HG03520 (cell line): ENCODE results near the gene CHD2.
A peak's percentile ranks its signal among the peaks of the same experiment; 100 is the strongest.

ENCODE experiments used
- ATAC-seq: cut with Tn5 transposase; IDR thresholded peaks from one replicate; pipeline ENCODE4 v1.9.1; 2021; ENCODE audit warnings: mild to moderate bottlenecking, moderate library complexity; ENCODE audit not compliant: unreplicated experiment

CHD2 gene

DNA sequence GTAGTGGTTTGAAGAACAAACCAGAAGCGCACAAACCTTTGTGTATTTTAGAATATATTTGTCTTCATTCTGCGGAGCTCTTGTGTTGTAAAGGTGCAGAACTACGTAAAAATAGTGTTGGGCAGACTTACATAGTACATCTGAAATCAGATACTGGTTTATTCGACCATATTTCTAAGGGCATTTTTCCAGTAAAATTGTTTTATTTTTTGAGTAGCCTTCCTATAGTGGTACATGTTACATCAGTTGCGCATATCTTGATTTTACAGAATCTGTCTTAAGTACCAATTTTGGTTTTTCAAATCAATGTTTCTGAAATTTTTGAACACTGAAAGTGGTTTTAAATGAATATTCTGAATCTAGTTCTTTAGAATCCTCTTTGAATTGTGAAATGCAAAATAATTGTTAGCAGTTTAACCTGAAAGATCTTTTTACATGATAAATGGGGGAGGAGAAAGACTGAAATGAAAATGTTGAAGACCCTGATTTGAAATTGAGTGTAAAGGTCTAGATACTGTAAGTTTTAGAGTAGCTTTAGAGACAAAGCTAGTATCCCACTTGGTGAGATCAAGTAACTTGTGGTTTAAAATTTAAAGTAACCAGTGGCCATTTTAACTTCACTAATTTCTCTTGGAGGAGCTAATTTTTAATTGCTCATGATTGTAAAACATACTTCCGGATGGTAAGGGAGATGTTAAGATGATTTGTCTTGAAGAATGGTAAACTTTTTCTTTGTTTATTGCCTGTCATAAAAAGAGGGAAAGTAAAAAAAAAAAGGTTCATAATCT lies 15.5 kb upstream of the CHD2 start:
- ATAC-seq = no peak

DNA sequence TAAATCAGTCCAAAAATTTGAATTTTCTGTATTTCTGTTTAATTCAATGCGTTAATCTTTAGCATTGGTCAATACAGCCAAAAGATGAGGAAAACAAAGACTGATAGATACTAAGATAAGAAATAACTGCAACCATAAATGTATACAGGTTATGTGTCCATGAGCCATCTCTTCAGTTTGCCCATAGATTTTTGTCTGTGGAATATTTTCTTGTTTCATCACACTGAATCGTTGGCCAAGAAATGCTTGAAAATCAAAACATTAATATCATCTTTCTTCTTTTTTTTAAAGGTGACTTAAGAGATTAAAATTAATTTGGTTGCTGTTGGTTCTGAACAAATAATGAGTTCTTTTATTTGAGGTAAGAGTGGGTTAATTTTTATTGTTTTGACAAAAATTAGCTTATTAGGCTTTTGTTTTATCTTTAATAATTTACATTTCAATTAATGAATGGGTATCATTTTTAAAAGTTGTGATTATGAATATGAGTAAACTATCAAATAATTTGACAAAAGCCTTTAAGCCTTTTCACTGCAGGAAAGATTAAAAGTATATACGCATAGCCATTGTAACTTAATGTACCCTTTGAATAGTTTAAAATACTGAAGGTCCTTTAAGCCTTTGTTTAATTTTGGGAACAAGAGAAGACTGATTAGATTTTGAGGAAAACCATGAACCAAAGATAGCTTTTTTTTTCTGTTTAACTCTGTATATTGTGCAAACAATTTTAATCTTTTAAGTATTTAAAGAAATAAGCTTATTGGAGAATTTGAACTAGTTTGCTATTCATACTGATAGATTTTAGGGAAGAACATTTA lies 14.7 kb upstream of the CHD2 start:
- no peak for ATAC-seq

DNA sequence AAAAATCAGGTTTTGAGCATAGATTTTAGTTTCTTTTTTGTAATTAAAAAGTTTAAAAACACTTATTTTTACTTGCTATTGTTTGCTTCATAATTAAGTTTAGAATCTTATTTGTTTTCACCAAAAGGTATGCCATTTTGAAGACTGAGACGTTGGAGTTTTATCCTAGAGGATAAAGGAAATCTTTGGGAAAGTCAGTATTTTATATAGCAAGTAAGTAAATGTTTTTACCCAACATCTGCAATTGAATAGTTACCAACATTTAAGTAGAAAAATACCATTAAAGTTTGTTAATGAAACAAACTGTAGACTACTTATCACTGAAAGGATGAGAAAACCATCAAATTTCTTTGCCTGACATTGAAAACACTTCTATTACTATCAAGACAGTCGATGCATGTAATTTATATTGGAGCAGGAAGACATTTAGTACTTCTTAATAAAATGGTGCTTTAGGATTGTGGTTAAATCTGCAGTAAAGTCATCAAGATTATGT lies 14.0 kb upstream of the CHD2 start:
- ATAC-seq = no peak

DNA sequence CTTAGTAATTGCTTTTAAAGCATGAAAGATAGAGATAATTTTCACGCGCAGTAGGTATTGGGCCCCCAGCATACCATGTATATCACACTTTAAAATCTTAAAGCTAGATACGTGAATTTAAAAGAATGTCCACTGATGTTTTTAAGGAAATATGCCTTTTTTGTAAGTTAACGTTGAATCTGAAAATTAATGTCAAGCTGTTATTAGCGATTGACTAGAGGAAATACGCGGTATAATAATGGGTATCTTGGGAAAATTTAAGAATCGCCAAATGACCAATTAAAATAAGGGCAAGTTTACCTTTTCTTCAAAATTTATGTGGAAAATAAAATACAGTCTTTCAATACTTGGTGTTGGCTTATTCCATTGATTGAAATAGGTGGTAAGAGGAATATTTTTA lies 13.3 kb upstream of the CHD2 start:
- no peak for ATAC-seq

DNA sequence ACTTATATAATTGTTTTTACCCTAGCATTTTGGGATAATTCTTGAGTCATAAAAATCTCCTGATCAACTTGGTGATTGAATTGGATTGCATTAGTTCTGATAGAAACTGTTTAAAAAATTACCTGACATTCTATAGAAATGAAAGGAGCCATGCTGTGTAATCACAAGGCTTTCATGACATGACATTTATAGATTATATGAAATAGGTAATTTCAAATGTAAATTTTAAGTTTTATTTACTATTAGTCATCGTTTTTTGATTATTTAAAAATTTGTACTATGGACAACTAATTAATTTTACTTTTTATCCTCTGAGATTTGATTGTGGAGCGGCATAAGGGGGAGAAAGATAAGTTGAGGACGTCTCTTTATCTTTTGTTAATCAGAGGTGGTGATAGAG lies 12.3 kb upstream of the CHD2 start:
- no peak for ATAC-seq

DNA sequence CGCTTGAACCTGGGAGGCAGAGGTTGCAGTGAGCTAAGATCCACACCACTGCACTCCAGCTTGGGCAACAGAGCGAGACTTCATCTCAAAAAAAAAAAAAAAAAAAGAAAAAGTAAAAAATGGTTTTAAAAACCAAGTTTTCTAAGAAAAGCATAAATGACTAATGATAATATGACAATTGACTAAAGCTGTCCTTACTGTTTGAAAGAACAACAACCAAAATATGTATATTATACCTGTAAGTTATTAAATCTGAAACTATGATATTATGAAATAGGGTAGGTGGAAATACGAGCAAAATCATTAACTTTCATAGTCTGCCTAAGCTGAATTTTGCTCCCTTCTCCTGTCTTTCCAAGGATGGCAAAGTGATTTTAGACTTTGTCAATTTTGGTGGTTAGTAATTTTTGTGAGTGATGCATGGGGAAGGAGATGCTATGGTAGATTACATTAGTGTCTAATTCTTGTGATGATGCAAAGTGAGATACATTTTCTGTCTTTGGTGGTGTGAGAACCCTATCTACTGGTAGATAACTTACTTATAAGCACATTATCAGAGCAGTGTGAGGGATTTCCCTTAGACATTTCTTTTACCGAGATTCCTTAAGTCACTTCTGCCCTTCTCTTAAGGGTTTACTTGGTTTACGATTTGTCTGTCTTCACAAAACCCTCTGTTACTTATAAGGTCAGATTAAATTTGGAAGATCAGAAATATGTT lies 10.6 kb upstream of the CHD2 start:
- no peak for ATAC-seq

DNA sequence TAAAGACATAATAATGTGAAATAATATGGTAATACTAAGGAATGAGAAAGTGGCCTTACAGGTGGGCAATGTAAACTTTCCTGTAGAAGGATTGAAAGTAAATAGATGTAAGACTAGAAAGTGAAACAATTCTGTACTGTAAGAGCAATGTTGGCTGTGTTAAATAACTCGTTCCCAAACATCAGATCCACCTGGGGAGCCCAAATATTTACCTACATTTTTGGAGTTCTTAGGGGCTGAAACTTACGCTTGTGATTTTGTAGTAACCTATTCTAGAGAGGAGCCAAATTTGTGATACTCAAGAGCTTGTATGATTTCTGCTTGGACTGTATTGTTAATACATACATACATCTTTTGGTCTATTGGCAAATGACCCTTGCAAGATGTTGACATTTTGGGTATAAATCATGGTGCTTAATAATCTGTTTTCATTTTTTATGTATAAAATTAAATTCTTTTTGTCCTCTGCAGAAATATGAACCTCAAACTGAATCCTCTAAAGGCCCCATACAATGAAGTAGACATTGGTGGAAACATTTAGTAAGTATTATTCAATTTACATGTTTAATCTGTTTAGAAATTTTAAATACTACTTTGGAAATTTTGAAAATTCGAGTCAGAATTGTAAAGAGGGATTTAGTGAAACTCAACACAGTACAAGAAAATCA lies 8.5 kb upstream of the CHD2 start:
- ATAC-seq = no peak

DNA sequence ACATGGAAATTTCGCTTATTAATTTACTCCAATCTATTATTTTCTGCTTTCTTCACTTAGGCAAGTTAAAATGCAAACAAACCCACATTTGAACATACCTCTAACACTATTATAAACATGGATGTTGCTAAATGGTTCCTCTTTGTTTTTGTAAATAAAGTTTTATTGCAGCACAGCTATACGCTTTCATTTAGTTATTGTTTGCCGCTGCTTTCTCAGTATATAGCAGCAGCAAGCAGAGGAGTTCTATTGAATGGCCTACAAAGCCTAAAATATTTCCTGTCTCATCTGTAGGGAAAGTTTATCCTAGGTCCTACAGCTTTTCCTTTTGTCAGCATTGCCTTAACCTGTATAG lies 7.9 kb upstream of the CHD2 start:
- ATAC-seq = no peak

DNA sequence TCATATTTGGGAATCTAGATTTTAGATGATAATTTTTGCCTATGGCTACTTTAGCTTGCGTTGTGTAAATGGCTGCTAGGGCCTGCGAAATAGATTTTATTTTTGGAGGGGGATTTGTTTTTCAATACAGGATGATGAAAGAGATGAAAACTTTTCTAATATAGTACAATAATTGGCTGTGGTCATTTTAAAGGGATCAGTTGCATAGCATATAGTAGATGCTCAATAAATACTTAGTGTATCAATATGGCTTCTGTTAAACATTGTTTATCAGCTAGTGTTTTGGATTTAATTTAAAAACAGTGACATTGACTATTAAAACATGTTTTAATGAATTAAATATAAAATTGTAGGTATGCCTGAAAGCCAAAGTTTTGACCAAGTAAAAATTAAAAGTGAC lies 6.9 kb upstream of the CHD2 start:
- no peak for ATAC-seq

DNA sequence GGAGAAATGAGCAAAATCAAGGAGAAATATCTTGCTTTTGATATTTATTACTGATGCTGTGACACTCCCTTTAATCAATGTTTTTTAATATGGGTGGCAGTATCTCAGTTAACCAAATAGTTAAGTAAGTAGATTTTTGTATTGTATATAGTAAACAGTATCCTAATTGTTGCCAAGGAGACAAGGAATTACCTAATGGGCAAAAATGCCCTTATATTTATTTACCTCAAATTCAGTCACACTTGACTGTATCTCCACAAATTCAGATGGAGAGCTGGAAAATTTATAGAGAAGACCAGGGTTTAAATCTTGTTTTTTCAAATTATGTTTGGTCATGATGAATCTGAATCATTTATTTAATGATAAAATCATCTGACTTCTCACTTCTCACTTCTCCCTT lies 3.6 kb upstream of the CHD2 start:
- ATAC-seq = no peak

DNA sequence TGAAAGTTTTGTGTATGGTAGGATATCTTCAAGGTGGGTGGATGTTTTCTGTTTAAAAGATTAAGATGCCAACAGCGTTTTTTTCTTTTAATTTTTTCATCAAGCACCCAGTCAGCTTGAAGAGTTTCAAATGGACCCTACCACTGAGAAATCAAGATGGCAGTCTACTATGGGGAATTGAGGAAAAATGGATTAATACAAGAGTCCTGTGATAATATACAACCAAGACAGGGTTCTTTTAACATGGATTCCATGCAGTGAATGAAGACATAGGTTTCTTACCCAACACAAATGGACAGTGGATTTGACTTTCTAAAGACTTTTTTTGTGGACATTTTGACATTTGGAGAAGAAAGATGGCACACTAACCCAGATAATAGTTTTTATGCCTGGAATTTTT lies 2.5 kb upstream of the CHD2 start:
- ATAC-seq = no peak

DNA sequence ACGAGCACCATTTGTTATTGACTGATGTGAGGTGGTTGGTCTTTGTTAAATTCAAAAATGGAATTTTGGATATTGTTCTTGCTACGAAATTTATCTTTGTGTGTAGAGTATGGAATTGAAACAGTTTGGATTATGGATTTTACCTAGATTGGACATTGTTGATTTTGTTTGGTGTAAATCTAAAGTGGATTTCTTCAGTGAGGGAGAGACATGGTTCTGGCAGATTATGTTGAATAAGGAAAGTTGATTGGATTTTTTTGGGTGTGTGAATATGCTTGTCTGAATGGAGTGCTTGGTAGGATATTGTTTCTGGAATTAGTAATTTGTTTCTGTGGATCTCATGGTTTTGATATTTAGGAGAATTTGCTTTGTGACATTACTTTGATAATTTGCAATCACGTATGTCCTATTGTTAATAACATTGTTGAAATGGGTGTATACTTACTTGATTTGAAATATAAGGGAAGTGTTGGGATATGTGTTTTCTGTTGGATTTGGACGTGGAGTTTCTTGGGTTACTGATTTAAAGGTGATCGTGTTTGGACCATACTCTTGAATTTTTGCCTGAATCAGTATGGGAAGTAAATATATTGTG lies 1.0 kb upstream of the CHD2 start:
- ATAC-seq = no peak

DNA sequence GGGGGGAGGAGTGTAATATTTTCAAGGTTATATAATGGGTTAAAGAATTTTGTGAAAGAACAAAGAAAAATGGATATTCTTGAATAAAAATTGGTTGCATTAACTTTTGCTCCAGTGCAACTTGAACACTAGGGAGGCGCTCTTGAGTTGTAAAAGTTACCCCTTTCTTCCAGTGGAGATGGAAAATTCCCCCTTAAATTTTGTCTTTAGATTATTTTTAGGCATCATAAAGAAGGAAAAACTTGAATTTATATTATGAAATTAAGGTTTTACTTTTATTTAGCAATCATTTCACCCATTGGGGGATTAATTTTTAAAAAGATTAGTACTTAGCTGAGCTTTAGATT lies 550 bp upstream of the CHD2 start:
- ATAC-seq = no peak

DNA sequence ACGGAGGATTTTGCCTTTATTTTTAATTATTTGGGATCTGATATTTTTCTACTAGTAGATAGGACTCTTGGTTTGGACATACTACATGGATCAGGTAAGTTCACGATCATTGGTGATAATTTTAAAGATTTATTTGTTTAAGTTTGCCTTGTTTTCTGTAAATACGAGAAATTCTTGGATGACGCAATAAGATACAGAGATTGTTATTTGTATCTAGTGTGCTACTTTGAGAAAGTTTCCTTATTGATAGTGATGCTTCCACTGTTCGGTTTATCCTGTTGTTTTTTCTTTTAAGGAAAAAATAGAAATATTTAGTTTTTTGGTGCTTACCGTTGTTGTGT lies 577 bp downstream of the CHD2 start:
- ATAC-seq = no peak

DNA sequence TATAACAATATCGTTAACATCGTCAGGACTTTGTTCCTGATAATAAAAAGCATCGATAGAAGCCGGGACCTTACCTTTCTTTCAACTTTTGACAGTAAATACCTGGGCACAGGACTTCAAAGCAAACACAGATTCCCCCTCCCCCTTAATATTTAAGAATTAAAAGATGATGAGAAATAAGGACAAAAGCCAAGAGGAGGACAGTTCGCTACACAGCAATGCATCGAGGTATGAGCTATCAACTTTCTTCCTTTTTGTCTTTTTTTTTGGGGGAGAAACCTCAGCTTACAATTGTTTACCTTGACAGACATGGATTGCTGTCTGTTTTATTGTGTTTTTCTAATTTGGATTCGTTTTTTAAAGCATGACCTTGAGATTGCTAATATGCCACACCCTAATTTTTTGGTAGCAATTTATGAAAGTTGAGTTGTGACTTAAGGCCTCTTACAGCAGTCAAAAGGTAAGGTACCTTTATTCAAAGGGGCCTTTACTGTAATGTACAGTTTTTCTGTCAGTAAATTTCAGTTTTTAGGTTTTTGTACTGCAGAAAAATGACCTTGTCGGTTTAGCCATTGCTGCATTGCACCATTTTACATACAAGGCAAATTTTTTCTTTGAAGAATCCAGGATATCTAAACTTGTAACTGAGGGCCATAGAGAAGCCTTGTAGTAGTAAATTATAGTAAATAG lies 1.1 kb downstream of the CHD2 start:
- ATAC-seq = no peak

DNA sequence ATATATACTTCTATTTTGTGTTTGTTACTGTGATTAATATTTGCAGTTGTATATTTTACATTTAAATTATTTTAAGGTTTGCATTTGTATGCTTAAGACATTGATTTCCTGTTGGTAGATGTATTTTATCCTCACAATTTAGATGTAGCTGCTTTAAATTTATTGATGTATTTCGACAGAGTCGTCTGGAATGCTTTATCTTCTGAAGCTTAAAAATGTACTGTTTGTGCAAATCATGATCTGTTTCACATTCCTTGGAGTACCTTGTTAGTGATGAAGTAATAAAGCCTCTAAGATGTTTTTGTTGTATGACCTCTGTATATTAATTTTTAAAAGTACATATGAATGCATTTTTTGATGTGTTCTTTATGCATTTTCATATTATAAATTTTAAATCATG lies 1.9 kb downstream of the CHD2 start:
- no peak for ATAC-seq

DNA sequence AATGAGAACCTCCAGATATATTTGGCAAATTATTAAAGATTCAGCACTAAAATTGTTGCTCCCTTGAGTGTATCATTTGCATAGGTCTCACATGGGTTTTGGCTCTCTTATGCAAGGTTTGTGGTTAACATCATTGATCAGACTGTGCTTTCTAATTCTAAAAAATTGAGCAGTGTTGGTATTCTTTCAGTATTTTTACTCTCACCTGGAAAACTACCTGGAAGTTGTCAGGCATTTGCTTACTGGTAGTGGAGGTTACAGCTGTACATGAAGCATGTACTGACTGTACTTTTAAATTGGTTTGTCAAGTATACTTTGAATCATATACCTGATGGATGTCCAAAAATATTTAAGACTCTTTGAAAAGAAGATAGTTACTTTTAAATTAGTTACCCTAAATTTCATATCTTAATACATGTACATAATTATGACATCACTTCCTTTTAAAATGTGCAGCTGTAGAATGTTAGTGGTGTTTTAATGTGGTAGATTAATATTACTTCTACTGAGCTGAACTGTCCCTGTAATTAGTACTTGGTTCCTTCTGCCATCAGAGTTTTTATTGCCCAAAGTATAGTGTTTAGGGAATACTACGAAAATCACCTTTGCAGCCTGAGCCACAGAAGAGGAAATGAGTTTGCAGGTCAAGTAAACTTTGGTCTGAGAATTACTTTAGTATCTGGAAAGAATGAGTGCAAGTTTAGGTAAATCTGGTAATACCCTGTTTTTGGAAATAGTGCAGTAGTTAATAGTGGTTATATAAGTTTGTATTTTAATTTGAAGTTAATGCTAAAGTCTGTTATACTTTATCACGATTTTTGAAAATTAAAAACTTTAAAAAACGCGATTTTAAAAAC lies 2.8 kb downstream of the CHD2 start:
- ATAC-seq = no peak

DNA sequence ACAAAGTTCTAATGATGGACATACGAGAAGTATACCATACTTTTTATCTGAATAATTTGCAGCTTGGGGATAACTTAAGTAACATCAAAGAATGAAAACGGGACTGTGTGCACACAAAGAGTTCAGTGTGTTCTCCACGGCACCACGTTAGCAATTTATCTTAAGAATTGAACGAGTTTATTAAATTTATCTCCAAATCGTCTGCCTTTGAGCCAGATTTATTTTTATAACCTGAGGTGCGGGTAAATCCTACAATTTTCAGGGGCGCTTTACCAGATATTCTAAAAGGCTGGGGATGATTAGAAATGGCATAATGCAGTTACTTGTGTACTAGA lies 3.5 kb downstream of the CHD2 start:
- ATAC-seq = no peak

DNA sequence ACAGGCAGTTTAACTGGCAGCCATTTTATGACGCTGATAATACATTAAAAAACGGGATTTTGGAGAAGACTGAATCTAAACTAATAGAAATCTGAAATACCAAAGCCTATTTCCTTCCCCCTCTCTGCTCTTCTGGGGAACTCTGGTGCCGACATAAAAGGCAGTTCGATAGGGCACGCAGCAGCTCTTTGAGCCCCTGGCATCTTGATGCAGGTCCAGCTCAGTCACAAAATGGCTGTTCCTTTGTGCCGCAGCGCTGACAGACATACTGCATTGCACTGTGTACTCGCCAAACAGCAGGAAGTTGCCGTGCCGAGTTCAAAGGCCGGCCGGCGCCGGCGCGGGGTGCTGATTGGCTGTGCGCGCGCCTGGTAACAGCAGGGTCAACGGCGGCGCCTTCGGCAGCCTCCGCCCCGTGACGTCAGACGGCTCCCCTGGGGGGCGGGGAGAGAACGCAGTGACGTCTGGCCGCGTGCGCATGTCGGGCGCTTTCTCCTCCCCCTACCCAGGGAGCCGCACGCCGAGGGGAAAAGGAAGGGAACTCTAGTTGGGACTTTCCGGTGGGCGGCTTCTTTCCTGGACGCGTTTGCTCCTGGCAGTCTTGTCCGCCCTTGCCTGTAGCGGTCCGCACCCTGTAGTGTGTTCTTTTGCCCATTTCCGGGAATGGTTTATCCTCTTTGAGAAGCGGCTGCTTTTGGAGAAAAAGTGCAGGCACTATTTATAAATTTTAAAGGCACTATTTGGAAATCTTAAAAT lies 4.0 kb downstream of the CHD2 start:
- ATAC-seq = peak; percentile 83
